ENCODE results near the gene ZNF664. TPM values are rescaled to one million over a fixed set of nuclear protein-coding genes. Genes with fewer than 3 reads are reported as not detected.

Gene ZNF664
- total RNA-seq, 2 donors from 2014 or later: 131 to 139 TPM

GRCh38 chr12:124039276-124039675 lies 66.3 kb downstream of the ZNF664 start:
- H3K4me1 ChIP-seq (ENCODE audit: control insufficient read depth, insufficient read depth, low read length): no peaks in the 10 kb centered on the region
- no peaks in the 10 kb centered on the region for H3K27me3 Mint-ChIP-seq (ENCODE audit: insufficient read depth)
- no peaks in the 10 kb centered on the region for H3K27me3 ChIP-seq (ENCODE audit: control insufficient read depth, insufficient read depth, low read length, poor library complexity, severe bottlenecking)
- H3K4me3 ChIP-seq (ENCODE audit: low read length): no peak overlapping the region
- H3K9me3 Mint-ChIP-seq: no peaks in the 10 kb centered on the region
- no peaks in the 10 kb centered on the region for H3K36me3 ChIP-seq (ENCODE audit: control insufficient read depth, insufficient read depth, low read length)
- no peak overlapping the region for H3K27ac Mint-ChIP-seq
- DNase-seq: no peak
- peaks cover 7% of the 10 kb centered on the region for H3K4me1 Mint-ChIP-seq
- no peak overlapping the region for H3K9ac ChIP-seq (ENCODE audit: extremely low read depth, low read length, poor library complexity, severe bottlenecking)
- H3K9me3 ChIP-seq (ENCODE audit: control insufficient read depth, low read length): no peaks in the 10 kb centered on the region
- no peak overlapping the region for H3K4me3 Mint-ChIP-seq
- TF ChIP-seq CTCF (conservative IDR thresholded peaks at IDR 0.05): no peak
- WGBS, 2 experiments (ENCODE audit: insufficient coverage in 1 of 2, insufficient read length in 1 of 2): 93% methylated on average over 3 of the region's 3 CpGs
- no peaks in the 10 kb centered on the region for H3K36me3 Mint-ChIP-seq (ENCODE audit: low read depth)
- H3K27ac ChIP-seq (ENCODE audit: low read depth, low read length): no peak overlapping the region

GRCh38 chr12:124040291-124040690 lies 67.3 kb downstream of the ZNF664 start:
- H3K36me3 ChIP-seq (ENCODE audit: control insufficient read depth, insufficient read depth, low read length): no peaks in the 10 kb centered on the region
- H3K4me1 ChIP-seq (ENCODE audit: control insufficient read depth, insufficient read depth, low read length): peaks cover 3% of the 10 kb centered on the region
- Mint-ChIP-seq H3K36me3 (ENCODE audit: low read depth) (no peaks in the 10 kb centered on the region), H3K9me3 (no peaks in the 10 kb centered on the region), H3K27me3 (ENCODE audit: insufficient read depth) (no peaks in the 10 kb centered on the region), H3K27ac (no peak overlapping the region), H3K4me1 (peaks cover 7% of the 10 kb centered on the region), H3K4me3 (no peak overlapping the region)
- no peak for DNase-seq
- no peak overlapping the region for H3K27ac ChIP-seq (ENCODE audit: low read depth, low read length)
- H3K27me3 ChIP-seq (ENCODE audit: control insufficient read depth, insufficient read depth, low read length, poor library complexity, severe bottlenecking): no peaks in the 10 kb centered on the region
- WGBS, 2 experiments (ENCODE audit: insufficient coverage in 1 of 2, insufficient read length in 1 of 2): 88 to 93% methylated on average over 6 to 10 of the region's 10 CpGs
- TF ChIP-seq CTCF (conservative IDR thresholded peaks at IDR 0.05): no peak
- H3K4me3 ChIP-seq (ENCODE audit: low read length): no peak overlapping the region
- no peaks in the 10 kb centered on the region for H3K9me3 ChIP-seq (ENCODE audit: control insufficient read depth, low read length)
- H3K9ac ChIP-seq (ENCODE audit: extremely low read depth, low read length, poor library complexity, severe bottlenecking): no peak overlapping the region

GRCh38 chr12:124040737-124041136 lies 67.7 kb downstream of the ZNF664 start:
- H3K36me3 ChIP-seq (ENCODE audit: control insufficient read depth, insufficient read depth, low read length): no peaks in the 10 kb centered on the region
- H3K9ac ChIP-seq (ENCODE audit: extremely low read depth, low read length, poor library complexity, severe bottlenecking): no peak overlapping the region
- peaks cover 3% of the 10 kb centered on the region for H3K4me1 ChIP-seq (ENCODE audit: control insufficient read depth, insufficient read depth, low read length)
- no peaks in the 10 kb centered on the region for H3K9me3 ChIP-seq (ENCODE audit: control insufficient read depth, low read length)
- Mint-ChIP-seq H3K9me3 (no peaks in the 10 kb centered on the region), H3K27me3 (ENCODE audit: insufficient read depth) (no peaks in the 10 kb centered on the region), H3K27ac (no peak overlapping the region), H3K4me3 (no peak overlapping the region), H3K36me3 (ENCODE audit: low read depth) (no peaks in the 10 kb centered on the region), H3K4me1 (peaks cover 7% of the 10 kb centered on the region)
- no peaks in the 10 kb centered on the region for H3K27me3 ChIP-seq (ENCODE audit: control insufficient read depth, insufficient read depth, low read length, poor library complexity, severe bottlenecking)
- no peak for DNase-seq
- no peak for TF ChIP-seq CTCF (conservative IDR thresholded peaks at IDR 0.05)
- no peak overlapping the region for H3K4me3 ChIP-seq (ENCODE audit: low read length)
- no peak overlapping the region for H3K27ac ChIP-seq (ENCODE audit: low read depth, low read length)
- 60 to 93% methylated on average over 1 to 2 of the region's 2 CpGs for WGBS, 2 experiments (ENCODE audit: insufficient coverage in 1 of 2, insufficient read length in 1 of 2)
